T follicular helper cell (primary cell): Measurements from ENCODE around the gene MAP1LC3B2.
"Not testable (repeated sequence)": the region's sequence is repeated elsewhere in the genome, so short reads cannot be mapped to it uniquely, and the experiment has no call there.

ENCODE experiments used
- DNase-seq: peaks from one replicate; pipeline ENCODE4 v3.0.0-alpha.2; 2020; ENCODE audit warnings: low read depth

Gene MAP1LC3B2

DNA sequence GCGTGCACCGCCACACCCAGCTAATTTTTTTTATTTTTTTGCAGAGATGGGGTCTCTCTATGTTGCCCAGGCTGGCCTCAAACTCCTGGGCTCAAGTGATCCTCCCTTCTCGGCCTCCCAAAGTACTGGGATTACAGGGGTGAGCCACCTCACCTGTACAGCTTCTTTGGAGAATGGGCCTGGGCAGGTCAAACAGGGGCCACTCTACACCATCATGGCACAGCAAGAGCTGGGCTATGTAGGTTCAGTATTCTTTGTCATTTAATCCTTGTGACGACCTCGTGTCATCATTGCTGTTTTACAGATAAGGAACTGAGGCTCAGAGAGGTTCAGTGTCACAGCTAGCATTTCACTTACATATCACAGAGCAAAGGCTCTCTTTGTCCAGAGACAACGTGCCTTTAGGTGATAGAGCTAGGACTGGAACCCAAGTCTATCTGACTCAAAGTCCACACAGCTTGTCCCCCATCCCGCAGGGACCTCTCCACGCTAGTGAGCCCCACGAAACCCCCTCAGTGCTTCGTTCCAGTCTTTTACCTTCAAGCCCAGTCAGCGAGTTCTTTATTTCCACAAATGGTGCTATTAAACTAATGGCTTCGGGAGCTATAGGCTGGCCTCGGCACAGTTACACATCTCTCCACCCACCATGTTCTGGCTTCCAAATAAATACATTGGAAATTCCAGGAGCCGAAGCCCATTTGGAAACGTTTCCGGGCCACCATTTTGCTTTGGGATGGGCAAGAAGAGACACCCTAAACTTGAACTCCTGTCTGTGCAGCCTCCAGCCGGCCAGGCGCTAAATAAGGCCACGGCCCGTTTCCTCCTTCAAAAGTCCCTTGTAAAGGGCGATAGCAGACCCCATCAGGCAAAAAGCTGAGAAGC, 660 bp upstream of the MAP1LC3B2 start:
- no peak for DNase-seq

DNA sequence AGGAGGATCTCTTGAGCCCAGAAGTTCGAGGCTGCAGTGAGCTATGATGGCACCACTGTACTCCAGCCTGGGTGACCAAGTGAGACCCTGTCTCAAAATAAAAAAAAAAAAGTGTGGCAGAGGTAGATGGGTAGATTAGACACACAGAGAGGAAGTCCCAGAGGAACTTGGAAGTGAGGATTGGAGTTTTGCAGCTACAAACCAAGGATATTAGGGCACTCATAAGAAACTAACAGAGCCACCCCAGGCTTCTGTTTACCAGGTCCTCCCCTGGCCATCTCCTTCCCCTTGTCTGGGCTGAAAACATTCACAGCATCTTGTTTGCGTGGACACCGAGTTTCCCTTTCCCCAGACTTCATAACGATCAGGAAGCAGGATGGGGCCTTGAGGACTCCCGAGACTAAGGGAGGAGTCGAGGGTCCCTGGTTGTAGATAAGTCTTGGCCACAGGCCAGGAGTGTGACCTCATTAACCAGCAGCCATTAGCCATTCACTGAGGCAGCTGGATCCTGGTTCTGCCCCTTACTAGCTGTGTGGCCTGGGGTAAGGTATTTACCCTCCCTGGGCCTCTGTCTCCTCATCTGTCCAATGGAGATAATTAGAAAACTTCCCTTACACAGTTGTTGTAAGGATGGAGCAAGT, 2.1 kb downstream of the MAP1LC3B2 start:
- DNase-seq, result no peak

DNA sequence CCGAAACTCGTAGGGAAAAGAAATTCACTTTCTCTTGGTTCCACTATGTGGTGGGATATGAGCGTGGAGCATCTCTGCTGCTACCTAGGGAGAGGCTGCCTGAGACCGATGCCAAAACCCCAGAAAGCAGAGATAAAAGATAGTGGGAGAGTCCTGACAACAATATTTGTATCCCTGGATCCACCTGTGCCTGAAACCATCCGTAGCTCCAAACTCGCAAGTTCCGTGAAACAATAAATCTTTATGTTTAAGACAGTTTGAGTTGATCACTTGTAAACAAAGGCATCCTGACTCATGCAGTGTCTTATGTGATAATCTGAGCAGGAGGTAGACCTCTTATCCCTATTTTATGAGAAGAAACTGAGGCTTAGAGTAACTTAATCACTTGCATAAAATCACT, 2.9 kb downstream of the MAP1LC3B2 start:
- DNase-seq, result no peak

DNA sequence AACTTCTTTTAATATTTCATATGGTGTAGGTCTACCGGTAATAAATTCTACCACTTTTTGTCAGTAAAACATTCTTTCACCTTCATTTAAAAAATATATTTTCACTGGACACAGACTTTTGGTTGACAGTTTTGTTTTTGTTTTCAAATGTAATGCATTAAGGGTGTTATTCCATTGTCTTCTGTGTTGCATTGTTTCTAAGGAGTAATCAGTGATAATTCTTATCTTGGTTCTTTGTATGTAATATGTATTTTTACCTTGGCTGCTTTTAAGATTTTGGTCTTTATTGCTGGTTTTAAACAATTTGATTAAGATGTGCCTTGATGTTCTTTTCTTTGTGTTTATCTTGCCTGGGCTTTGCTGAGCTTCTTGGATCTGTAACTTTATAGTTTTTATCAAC, 4.1 kb downstream of the MAP1LC3B2 start:
- DNase-seq, result no peak

DNA sequence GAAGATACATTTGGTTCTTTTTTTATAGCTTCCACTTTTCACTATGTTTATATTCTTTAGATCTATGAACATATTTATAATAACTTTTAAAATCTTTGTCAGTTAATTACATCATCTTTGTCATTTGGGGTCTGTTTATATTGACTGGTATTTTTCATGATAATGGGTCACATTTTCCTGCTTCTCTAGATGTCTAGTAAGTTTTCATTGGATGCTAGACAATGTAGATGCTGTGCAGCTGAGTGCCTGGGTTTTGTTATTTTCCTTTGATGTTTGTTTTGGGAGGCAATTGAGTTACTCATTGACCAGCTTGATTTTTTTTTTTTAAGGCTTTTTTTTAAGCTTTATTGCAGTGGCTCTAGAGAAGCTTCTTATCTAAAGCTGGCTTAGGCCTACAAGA, 4.9 kb downstream of the MAP1LC3B2 start:
- DNase-seq, result no peak

DNA sequence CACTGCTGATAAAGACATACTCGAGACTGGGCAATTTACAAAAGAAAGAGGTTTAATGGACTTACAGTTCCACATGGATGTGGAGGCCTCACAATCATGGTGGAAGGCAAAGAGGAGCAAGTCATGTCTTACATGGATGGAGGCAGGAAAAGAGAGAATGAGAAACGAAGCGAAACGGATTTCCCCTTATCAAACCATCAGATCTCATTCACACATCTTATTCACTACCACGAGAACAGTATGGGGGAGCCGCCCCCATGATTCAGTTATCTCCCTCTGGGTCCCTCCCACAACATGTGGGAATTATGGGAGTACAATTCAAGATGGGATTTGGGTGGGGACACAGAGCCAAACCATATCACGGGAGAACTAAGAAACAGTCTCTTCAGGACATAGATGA, 6.0 kb downstream of the MAP1LC3B2 start:
- DNase-seq, result not testable (repeated sequence)

DNA sequence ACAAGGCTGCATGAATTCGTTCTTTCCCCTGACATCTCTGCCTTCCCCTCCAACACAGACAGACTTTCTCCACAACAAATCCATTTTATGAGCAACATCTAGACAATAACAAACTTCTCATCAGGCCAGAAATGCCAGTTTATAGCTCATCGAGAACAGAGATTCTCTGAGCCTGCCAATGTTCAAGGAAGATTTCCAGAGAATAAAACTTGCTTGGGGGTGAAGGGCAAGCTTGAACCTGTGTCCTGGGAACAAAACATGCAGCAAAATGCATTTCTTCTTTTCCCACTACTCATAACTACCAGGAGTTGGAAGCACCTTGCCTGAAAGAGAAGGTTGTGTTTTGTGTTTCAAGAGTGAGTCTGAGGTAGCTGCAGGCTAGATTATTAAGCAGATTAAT, 6.8 kb downstream of the MAP1LC3B2 start:
- DNase-seq, result no peak

DNA sequence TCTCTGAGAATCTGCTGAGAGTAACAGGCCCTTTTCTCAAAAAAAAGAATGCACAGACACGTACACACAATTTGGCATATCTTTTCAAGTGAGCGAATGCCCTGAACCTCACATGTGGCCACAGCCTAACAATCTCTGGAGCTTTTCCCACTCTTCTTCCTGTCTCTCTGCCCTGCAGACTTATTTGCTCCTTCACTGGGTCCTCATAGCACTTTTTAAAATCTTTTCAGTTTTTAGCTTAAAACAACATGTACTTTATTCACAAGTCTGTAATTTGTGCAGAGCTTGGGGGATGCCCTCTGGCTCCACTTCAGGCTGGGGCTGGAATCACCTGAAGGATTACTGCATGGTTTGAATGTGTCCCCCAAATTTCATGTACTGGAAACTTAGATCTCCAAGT, 9.0 kb downstream of the MAP1LC3B2 start:
- DNase-seq, result no peak

DNA sequence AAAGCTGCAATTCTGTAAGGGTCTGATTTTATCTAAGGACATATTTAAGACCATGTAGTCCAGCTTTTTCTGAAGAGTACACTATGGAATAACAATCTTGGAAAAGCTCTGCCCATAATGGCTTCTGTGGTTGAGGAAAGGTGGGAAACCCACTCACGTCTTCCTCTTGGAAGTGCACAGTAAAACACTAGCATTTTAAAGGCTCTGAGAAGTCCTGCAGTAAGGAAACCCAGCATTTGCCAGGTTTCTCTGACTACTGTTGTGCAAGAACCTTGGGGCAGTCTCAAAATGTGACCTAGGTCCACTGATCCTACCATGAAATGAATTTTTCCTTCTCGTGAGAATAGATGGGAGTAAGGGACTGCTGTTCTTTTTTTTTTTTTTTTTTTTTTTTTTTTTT, 11.9 kb downstream of the MAP1LC3B2 start:
- no peak for DNase-seq

DNA sequence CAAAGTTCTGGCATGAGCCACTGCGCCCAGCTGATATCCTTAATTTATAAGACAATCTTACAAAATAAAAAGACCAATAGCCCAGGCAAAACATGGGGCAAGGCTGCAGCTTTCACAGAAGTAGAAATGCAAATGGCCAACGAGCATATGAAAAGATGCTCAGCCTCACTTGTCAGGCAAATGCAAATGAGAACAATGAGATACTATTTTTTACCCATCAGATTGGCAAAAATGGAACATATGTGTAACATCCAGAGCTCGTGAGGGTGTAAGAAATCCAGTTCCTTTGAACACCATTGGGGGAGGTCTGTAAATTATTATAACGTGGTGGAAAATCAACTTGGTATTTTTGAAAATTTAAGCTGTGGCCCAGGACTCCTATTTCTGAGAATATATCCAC, 14.6 kb downstream of the MAP1LC3B2 start:
- no peak for DNase-seq

DNA sequence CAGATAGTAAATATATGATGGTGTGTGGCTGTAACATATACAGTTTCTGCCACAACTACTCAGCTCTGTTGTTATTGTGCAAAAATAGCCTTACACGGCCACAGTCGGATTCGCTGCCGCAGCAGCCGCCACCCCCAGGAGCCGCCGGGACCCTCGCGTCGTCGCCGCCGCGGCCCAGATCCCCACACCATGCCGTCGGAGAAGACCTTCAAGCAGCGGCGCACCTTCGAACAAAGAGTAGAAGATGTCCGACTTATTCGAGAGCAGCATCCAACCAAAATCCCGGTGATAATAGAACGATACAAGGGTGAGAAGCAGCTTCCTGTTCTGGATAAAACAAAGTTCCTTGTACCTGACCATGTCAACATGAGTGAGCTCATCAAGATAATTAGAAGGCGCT, 16.6 kb downstream of the MAP1LC3B2 start:
- DNase-seq, result not testable (repeated sequence)

DNA sequence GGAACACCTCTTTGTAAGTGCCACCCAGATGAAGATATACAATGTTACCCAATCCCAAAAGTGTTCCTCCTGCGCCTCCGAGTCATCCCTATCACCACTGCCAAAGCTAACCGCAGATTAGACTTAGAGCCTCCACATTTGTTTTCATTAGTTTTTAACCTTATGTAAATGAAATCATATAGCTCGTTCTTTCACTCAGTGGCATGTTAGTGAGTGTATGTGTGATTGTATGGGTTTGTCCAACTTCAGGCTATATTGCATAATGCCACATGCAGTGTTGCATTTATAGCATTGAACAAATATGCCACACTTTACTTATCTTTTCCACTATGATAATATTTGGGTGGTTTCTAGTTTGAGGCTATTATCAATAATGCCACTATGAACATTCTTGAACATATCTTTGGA, 18.0 kb downstream of the MAP1LC3B2 start:
- no peak for DNase-seq

DNA sequence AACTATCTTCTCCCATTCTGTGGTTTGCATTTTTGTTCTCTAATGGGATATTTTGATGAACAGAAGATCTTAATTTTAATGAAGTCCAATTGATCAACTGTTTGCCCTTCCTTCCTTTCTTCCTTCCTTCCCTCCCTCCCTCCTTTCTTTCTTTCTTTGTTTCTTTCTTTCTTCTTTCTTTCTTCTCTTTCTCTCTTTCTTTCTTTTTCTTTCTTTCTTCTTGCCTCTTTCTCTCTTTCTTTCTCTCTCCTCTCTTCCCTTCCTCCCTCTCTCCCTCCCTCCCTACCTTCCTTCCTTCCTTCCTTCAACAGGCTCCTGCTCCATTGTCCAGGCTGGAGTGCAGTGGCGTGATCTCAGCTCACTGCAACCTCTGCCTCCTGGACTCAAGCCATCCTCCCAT, 18.9 kb downstream of the MAP1LC3B2 start:
- no peak for DNase-seq

DNA sequence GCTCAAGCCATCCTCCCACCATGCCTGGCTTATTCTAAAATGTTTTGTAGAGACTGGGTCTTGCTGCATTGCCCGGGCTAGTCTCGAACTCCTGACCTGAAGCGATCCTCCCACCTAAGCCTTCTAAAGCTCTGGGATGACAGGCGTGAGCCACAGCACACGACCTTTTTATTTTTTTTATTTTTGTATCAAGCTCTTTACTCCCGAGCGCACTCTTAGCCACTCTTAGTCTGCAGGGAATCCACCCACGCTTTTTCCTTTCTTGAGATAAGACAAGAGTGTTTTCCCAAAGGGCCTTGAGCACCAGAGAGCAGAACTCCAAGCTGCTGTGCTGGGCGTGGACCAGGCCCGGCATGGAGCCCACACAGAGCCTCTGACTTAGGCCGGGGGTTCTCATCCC, 23.4 kb downstream of the MAP1LC3B2 start:
- DNase-seq, result no peak

DNA sequence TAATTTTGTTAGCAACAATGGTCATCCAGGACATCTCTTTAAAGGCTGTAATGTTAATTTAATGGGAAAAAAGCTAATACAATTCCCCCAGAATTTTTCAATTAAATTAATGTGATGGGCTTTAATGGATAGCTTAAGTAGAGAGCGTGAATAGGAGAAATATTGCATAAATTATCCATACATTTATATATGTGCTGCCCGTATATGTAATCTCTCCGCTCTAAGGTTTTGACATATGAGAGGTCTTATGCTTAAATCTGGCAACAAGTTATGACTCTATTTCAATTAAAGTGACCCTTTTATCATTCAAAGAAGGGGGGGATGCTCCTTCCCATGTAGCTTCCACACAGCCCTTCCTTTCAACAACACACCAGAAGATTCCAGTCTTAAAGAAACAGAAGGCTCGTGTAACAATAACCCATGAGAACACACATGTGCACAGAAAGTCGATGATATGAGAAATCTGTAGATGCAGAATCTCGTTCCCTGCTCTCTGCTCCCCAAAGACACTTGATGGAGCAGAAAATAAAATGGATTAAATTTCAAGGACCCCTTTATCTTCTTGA, 24.0 kb downstream of the MAP1LC3B2 start:
- no peak for DNase-seq

DNA sequence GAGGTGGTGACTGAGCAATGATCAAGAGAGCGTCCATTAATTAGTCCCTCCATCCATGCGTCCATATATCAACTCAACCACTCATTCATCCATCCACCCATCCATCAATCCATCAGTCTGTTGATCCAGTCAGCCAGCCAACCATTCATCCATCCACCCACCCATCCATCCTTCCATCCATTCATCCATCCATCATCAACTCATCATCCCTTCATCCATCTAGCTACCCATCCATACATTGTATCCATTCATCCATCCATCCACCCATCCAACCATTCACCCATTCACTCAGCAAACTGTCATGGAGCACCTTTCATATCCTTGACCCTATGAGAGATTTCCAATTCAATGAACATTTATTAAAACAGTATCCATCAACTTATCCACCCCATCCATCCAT, 28.1 kb downstream of the MAP1LC3B2 start:
- no peak for DNase-seq

DNA sequence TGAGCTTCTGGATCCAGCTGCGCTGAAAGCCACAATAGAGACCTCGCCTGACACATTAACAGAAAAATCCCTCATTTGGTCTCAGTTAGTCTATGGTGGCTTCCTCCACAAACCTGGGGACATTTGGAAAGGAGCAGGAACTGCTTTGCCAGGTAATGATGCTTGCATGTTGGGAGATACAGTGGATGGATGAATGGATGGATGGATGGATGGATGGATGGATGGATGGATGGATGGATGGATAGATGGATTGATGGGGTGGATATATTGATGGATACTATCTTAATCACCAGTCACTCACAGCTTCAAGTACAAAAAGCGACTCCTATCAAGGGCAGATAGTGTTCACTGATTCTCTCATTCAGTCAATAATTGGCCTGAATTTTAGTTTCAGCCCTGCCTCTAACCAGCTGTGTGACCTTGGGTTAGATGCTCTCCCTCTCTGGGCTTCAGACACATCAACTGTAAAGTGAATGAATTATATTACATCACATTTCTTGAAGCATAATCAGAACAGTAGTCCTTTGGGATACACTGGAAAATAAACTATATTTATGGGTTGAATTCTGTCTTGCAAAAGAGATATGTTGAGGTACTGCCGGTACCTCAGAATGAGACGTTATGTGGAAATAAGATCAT, 29.3 kb downstream of the MAP1LC3B2 start:
- no peak for DNase-seq

DNA sequence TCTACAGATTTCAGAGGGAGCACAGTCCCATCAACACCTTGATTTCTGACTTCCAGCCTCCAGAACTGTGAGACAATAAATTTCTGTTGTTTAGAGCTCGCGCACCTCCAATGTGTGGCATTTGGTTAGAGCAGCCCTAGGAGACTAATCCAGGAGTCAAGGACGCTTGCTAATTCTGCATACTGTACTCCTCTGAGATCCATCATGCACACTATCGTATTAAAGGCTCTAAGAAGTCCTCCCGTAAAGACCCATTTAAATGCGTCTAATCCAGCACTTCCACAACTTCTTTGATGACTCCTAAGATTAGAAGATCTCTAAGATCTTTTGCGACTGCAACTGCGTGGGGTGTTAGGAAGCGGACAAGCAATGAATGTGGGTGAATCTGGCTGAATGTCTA, 30.4 kb downstream of the MAP1LC3B2 start:
- DNase-seq, result no peak

DNA sequence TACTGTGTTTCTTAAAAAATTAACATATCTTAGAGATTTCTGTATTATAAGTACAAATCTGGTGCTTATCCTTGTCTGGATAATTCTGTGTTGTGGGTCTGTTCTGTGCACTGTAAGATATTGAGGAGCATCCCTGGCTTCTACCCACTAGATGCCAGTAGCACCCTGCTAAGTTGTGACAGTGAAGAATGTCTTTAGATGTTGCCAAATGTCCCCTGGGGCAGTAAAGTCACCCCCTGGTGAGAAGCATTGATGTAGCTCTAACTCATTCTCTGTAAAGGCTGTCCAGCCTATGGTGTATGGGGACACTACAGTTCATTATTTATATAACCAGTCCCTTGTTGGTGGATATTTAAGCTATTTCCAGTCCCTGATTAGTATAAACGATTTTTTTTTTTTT, 31.4 kb downstream of the MAP1LC3B2 start:
- no peak for DNase-seq

DNA sequence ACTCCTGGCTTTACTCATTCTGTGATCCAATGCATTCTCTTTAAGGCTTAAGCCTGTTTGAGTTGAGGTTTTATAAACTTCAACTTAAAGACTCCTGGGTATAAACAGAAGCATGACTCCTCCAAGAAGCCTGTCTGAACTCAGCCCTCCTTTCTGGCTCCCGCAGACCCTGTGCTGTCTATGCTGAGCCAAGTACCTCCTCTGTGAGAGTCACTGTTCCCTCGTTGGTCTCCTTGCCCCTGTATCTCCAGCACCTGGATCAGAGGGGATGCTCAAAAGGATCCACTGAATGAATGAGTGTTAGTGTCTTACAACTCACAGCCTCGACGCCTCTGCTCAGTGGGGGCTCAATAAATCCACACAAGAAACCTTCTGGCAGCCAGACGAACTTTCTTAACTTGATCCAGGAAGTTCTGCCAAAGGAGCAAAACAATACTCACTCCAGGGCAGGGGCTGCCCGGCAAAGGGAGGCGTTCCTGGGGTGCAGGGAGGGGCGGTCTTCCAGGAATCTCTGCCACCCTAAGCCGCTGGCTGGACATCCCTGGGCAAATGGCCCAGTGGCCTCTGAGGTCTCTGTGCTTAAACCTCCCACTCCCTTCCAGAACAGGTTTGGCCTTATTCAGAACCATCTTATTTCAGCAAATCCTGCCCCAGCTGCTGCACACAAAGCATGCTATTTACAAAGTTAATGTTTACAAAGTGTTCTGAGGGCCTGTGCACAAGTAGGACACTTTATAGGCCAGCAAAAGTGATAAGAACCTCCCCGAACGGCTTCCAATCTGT, 32.9 kb downstream of the MAP1LC3B2 start:
- DNase-seq, result no peak

DNA sequence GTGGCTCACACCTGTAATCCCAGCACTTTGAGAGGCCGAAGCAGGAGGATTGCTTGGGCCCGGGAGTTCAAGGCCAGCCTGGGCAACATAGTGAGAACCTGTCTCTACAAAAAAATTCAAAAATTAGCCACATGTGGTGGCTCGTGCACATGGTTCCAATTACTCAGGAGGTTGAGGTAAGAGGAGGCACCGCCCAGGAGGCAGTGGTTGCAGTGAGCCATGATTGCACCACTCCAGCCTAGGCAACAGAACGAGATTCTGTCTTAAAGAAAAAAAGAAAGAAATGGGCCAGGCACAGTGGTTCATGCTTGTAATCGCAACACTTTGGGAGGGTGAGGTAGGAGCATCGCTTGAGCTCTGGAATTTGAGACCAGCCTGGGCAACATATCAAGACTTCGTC, 33.5 kb downstream of the MAP1LC3B2 start:
- DNase-seq, result no peak
